NB4 (cell line): ENCODE measurements around the gene NETO2.
"Not testable (repeated sequence)": the region's sequence is repeated elsewhere in the genome, so short reads cannot be mapped to it uniquely, and the experiment has no call there.

Experiments used
- DNase-seq: peaks from one replicate; pipeline ENCODE4 v3.0.0; 2010; ENCODE audit warnings: low read depth
- H3K4me3 ChIP-seq: one replicate; pipeline ENCODE4 v1.5.1; 2011; ENCODE audit warnings: mild to moderate bottlenecking, low read depth, low read length, moderate library complexity
- CTCF ChIP-seq: IDR thresholded peaks from one replicate; pipeline ENCODE4 v1.5.1; 2012; ENCODE audit warnings: low read depth, low read length
- MAX ChIP-seq: IDR thresholded peaks from 2 replicates; pipeline ENCODE4 v1.6.1; 2011; ENCODE audit warnings: low read depth, low read length
- MYC ChIP-seq: IDR thresholded peaks from 2 replicates; pipeline ENCODE4 v1.6.1; 2011; ENCODE audit warnings: low read depth, low read length
- POLR2A ChIP-seq: IDR thresholded peaks from 2 replicates; pipeline ENCODE4 v1.6.1; 2011; ENCODE audit warnings: mild to moderate bottlenecking; ENCODE audit not compliant: insufficient read length; ENCODE audit errors: extremely low read depth

Gene NETO2

GRCh38 chr16:47065766-47066688 lies 77.7 kb downstream of the NETO2 start:
- TF ChIP-seq CTCF (no peak), MAX (no peak), POLR2A (no peak), MYC (no peak)
- H3K4me3 ChIP-seq = no peak overlapping the region
- no peak for DNase-seq

GRCh38 chr16:47064775-47065174 lies 79.0 kb downstream of the NETO2 start:
- DNase-seq = no peak
- TF ChIP-seq MYC = no peak
- no peak overlapping the region for H3K4me3 ChIP-seq

GRCh38 chr16:47063011-47063724 lies 80.6 kb downstream of the NETO2 start:
- H3K4me3 ChIP-seq = no peak overlapping the region
- no peak for DNase-seq
- TF ChIP-seq MYC (no peak), MAX (no peak), POLR2A (no peak), CTCF (no peak)

- no peak for DNase-seq
- no peak overlapping the region for H3K4me3 ChIP-seq
- TF ChIP-seq MYC = no peak
- no peak for TF ChIP-seq POLR2A
- TF ChIP-seq CTCF = no peak
- no peak for TF ChIP-seq MAX
Observed at GRCh38 chr16:47061204-47061603, 82.5 kb downstream of the NETO2 start.

GRCh38 chr16:47060596-47060995 lies 83.1 kb downstream of the NETO2 start:
- no peak overlapping the region for H3K4me3 ChIP-seq
- TF ChIP-seq POLR2A = no peak
- TF ChIP-seq MYC = no peak
- TF ChIP-seq CTCF = no peak
- TF ChIP-seq MAX = no peak
- DNase-seq = no peak

GRCh38 chr16:47059991-47060390 lies 83.8 kb downstream of the NETO2 start:
- no peak for TF ChIP-seq POLR2A
- H3K4me3 ChIP-seq = no peak overlapping the region
- DNase-seq = no peak

GRCh38 chr16:47059130-47059529 lies 84.6 kb downstream of the NETO2 start:
- not testable (repeated sequence) for DNase-seq, H3K4me3 ChIP-seq
